Measurements from ENCODE around the gene JUP. TPM values are rescaled to one million over a fixed set of nuclear protein-coding genes. Genes with fewer than 3 reads are reported as not detected.

Gene JUP
- total and polyA plus RNA-seq, 2 of the 4 experiments (the other 2 are of a cell fraction): 12.9 to 27.3 TPM

GRCh38 chr17:41821776-41822175 is 35.3 kb upstream of the JUP start:
- peak overlapping the region; percentile 42 for H2AK9ac ChIP-seq (replicated peaks; ENCODE audit: low read depth, low read length, poor library complexity)
- H3K14ac ChIP-seq (replicated peaks; ENCODE audit: low read depth, low read length): no peak overlapping the region
- dilution Hi-C loops (cut with HindIII; ENCODE audit: low sequenced_read_pairs, unreplicated experiment): no loop called here
- BruUV-seq (replicated peaks): no TSS peak
- no peaks in the 10 kb centered on the region for H3K27me3 ChIP-seq (ENCODE audit: control insufficient read depth, insufficient read depth, low read length)
- no peak overlapping the region for H2BK120ac ChIP-seq (ENCODE audit: low read depth, low read length)
- H2AK5ac ChIP-seq (ENCODE audit: low read depth, low read length): no peak overlapping the region
- H3K4ac ChIP-seq (ENCODE audit: low read depth, low read length): no peak overlapping the region
- no peak overlapping the region for H3K56ac ChIP-seq (ENCODE audit: extremely low read depth, insufficient read depth, low read length)
- 100% methylated on average over 5 of the region's 14 CpGs; no CpG with 5 or more reads in 1 of the 2 experiments for WGBS, 2 experiments (ENCODE audit: extremely low coverage in 2 of 2, insufficient read length in 1 of 2)
- TF ChIP-seq RCOR1 (IDR thresholded peaks at IDR 0.05; ENCODE audit: insufficient replicate concordance, low read length): no peak
- TF ChIP-seq BHLHE40 (IDR thresholded peaks at IDR 0.05; ENCODE audit: low read depth, low read length): no peak
- TF ChIP-seq SMC3 (IDR thresholded peaks at IDR 0.05; ENCODE audit: low read depth, low read length): no peak
- TF ChIP-seq POLR2A (IDR thresholded peaks at IDR 0.05; ENCODE audit: low read depth, low read length): no peak
- no peak for TF ChIP-seq NFE2L2 (IDR thresholded peaks at IDR 0.05; ENCODE audit: low read depth, low read length)
- TF ChIP-seq MXI1 (IDR thresholded peaks at IDR 0.05; ENCODE audit: borderline replicate concordance, low read depth, low read length): no peak
- no peak overlapping the region for H4K8ac ChIP-seq (ENCODE audit: low read depth in 2 of 2, low read length in 2 of 2)
- H3K9me3 ChIP-seq (ENCODE audit: control insufficient read depth, insufficient read depth, low read length): no peaks in the 10 kb centered on the region
- H2BK20ac ChIP-seq (ENCODE audit: low read depth, low read length): no peak overlapping the region
- H3K23ac ChIP-seq (ENCODE audit: low read depth, low read length): no peak overlapping the region
- no peak overlapping the region for H3K27ac ChIP-seq (ENCODE audit: insufficient read depth, low read length)
- peaks cover 9% of the 10 kb centered on the region for H3K9me1 ChIP-seq (ENCODE audit: insufficient read depth, low read length)
- ATAC-seq (ENCODE audit: low read depth) (no peak), DNase-seq (no peak)
- H4K20me1 ChIP-seq (ENCODE audit: insufficient read depth, low read length): peaks cover 48% of the 10 kb centered on the region
- peaks cover 53% of the 10 kb centered on the region for H3K36me3 ChIP-seq (ENCODE audit: control insufficient read depth, insufficient read depth, low read length)
- peaks cover 12 to 56% of the 10 kb centered on the region in 2 experiments for H3K79me1 ChIP-seq (ENCODE audit: low read depth in 1 of 2, low read length in 2 of 2)
- intact Hi-C loops (cut with micrococcal nuclease): no loop called here
- no peak overlapping the region for H3K9ac ChIP-seq (ENCODE audit: low read depth, low read length)
- H3K4me3 ChIP-seq (ENCODE audit: insufficient read depth, low read depth, low read length): no peak overlapping the region
- in situ Hi-C loops (cut with MboI; ENCODE audit: low sequenced_read_pairs): no loop called here
- H4K5ac ChIP-seq (ENCODE audit: low read depth, low read length): no peak overlapping the region
- no peak overlapping the region for H4K91ac ChIP-seq (ENCODE audit: insufficient read depth, low read depth, low read length)
- no peak overlapping the region for H3K4me2 ChIP-seq (ENCODE audit: low read depth, low read length)
- H2BK5ac ChIP-seq (ENCODE audit: low read depth, low read length, poor library complexity, severe bottlenecking): no peak overlapping the region
- CTCF ChIA-PET: no interaction called here
- no peak overlapping the region for H2AFZ ChIP-seq (replicated peaks; ENCODE audit: low read length, poor library complexity)
- no peak overlapping the region for H2BK15ac ChIP-seq (ENCODE audit: low read depth, low read length)
- peaks cover 3% of the 10 kb centered on the region; the same call in 1 of the 2 replicates for H3K4me1 ChIP-seq (ENCODE audit: control insufficient read depth, insufficient read depth, low read length)
- H3K18ac ChIP-seq (ENCODE audit: low read depth, low read length): no peak overlapping the region
- POLR2A ChIA-PET (ENCODE audit: unreplicated experiment): no interaction called here
